HepG2 (cell line): ENCODE results near the gene ADPRM. TPM values are rescaled to one million over a fixed set of nuclear protein-coding genes. Genes with fewer than 3 reads are reported as not detected.

Source experiments
- AGO2 ChIP-seq: fragments of 200-400 bp; formaldehyde crosslinking; optimal IDR thresholded peaks from 2 replicates; pipeline ENCODE3; 2017; ENCODE audit warnings: mild to moderate bottlenecking, low read depth, low read length, moderate library complexity
- FOXK1 ChIP-seq: sonication (generic); formaldehyde crosslinking; IDR thresholded peaks from 2 replicates; pipeline ENCODE4 v1.4.0; 2020; ENCODE audit warnings: low read depth, missing genetic modification reagents, borderline replicate concordance
- GFI1 ChIP-seq: sonication (generic); formaldehyde crosslinking; IDR thresholded peaks from 2 replicates; pipeline ENCODE4 v1.5.0; 2020; ENCODE audit warnings: missing genetic modification reagents, mild to moderate bottlenecking, borderline replicate concordance
- HDAC6 ChIP-seq: fragments of 200-600 bp; sonication (generic); IDR thresholded peaks from 2 replicates; pipeline ENCODE4 v1.7.0; 2017; ENCODE audit warnings: mild to moderate bottlenecking, antibody characterized with exemption, low read length, low read depth
- HNF1B ChIP-seq: sonication (generic); formaldehyde crosslinking; IDR thresholded peaks from 2 replicates; pipeline ENCODE4 v1.5.1; 2020; ENCODE audit warnings: mild to moderate bottlenecking, moderate library complexity, missing genetic modification reagents
- HOXD1 ChIP-seq: sonication (generic); formaldehyde crosslinking; IDR thresholded peaks from 2 replicates; pipeline ENCODE4 v1.5.0; 2020; ENCODE audit warnings: missing genetic modification reagents
- LCORL ChIP-seq, 2 experiments: fragments of 450-650 bp in 1 of 2; sonication (generic) in 1 of 2; formaldehyde crosslinking in 1 of 2; IDR thresholded peaks; 2 replicates each; pipeline versions ENCODE4 v1.5.0 to v1.6.1; 2017 to 2020; ENCODE audit warnings: antibody characterized with exemption in 1 of 2, missing genetic modification reagents in 1 of 2
- NCOR1 ChIP-seq: fragments of 200-600 bp; sonication (generic); IDR thresholded peaks from 2 replicates; pipeline ENCODE4 v1.7.0; 2017; ENCODE audit warnings: antibody characterized with exemption, low read length, borderline replicate concordance
- NFE2L2 ChIP-seq: fragments of 150-350 bp; IDR thresholded peaks from 2 replicates; pipeline ENCODE4 v1.6.1; 2014; ENCODE audit warnings: low read length
- STAT5B ChIP-seq: sonication (generic); formaldehyde crosslinking; IDR thresholded peaks from 2 replicates; pipeline ENCODE4 v1.4.0; 2020; ENCODE audit warnings: missing genetic modification reagents
- TARDBP ChIP-seq: sonication (generic); formaldehyde crosslinking; IDR thresholded peaks from 2 replicates; pipeline ENCODE4 v1.8.0; 2022; ENCODE audit warnings: mild to moderate bottlenecking, missing genetic modification reagents
- TBX2 ChIP-seq: sonication (generic); formaldehyde crosslinking; IDR thresholded peaks from 2 replicates; pipeline ENCODE4 v1.5.0; 2020; ENCODE audit warnings: missing genetic modification reagents, mild to moderate bottlenecking, borderline replicate concordance
- USF2 ChIP-seq, 2 experiments: sonication (generic) in 1 of 2; formaldehyde crosslinking in 1 of 2; IDR thresholded peaks; 2 replicates each; pipeline versions ENCODE4 v1.5.1 to v1.6.1; 2011 to 2020; ENCODE audit warnings: borderline replicate concordance in 1 of 2, low read depth in 1 of 2, low read length in 1 of 2, mild to moderate bottlenecking in 1 of 2, missing genetic modification reagents in 1 of 2, moderate library complexity in 1 of 2
- ZBTB44 ChIP-seq: sonication (generic); formaldehyde crosslinking; IDR thresholded peaks from 2 replicates; pipeline ENCODE4 v1.4.0; 2020; ENCODE audit warnings: missing genetic modification reagents
- ZKSCAN1 ChIP-seq: fragments of 150-350 bp; IDR thresholded peaks from 2 replicates; pipeline ENCODE4 v1.6.1; 2014; ENCODE audit warnings: low read length
- ZNF275 ChIP-seq: sonication (generic); formaldehyde crosslinking; IDR thresholded peaks from 2 replicates; pipeline ENCODE4 v1.8.0; 2022; ENCODE audit warnings: missing genetic modification reagents, mild to moderate bottlenecking, inconsistent platforms, borderline replicate concordance
- ZNF496 ChIP-seq: sonication (generic); formaldehyde crosslinking; IDR thresholded peaks from 2 replicates; pipeline ENCODE4 v1.8.1; 2023; ENCODE audit warnings: mild to moderate bottlenecking, moderate library complexity, missing genetic modification reagents; ENCODE audit not compliant: insufficient replicate concordance
- polyA plus RNA-seq, 8 experiments: library from polyadenylated mRNA; depleted of rRNA in 3 of 8; stranded (reverse) in 7 of 8; unstranded in 1 of 8; fragments of >200 nt; fragmentation: Illumina TruSeq in 4 of 8; extraction: Trizol in 4 of 8; gene quantifications; 2 replicates each; pipeline versions ENCODE4 v1.2.1 to v1.2.3, GENCODE V29; 2011 to 2016; ENCODE audit warnings: low read depth in 4 of 8, missing spikeins in 1 of 8, mixed read lengths in 1 of 8; ENCODE audit not compliant: insufficient read depth in 1 of 8
- total RNA-seq, 5 experiments: library from RNA; depleted of rRNA; stranded (reverse); fragments of >200 nt; fragmentation: Illumina TruSeq; extraction: Trizol; gene quantifications; 2 replicates each; pipeline ENCODE4 v1.2.3, GENCODE V29; 2016; ENCODE audit warnings: low read depth in 1 of 5
- TF ChIP-seq, protein P1 (sequence below): sonication (generic); formaldehyde crosslinking; IDR thresholded peaks from 2 replicates; pipeline ENCODE4 v1.5.1; 2020; ENCODE audit warnings: mild to moderate bottlenecking, missing genetic modification reagents
- TF ChIP-seq, protein P2 (sequence below): sonication (generic); formaldehyde crosslinking; IDR thresholded peaks from 2 replicates; pipeline ENCODE4 v1.4.0; 2020; ENCODE audit warnings: missing genetic modification reagents

The ADPRM gene
- total and polyA plus RNA-seq, 2 of the 13 experiments (the other 11 are each of a cell fraction or from before 2014, with no cell fraction given), result 5.6 to 10.8 TPM

DNA sequence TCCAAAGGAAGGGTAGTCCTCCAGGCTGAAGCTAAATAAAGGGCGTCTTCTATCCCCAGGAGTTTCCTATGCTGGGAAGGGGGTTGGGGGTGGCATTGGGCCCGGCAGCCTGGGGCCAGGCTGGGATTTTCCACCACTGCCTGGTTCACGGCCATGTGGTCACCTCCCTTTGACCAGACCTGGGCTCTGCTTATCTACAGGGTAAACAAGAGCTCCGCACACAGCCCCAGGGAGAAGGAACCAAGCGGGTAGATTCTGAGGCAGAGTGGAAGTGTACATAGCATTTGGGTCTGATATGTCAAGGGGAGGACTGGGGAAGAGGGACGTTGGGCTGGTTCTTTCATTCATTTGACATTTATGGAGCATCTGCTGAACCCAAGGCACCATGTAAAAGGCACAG is 59.7 kb downstream of the ADPRM start (continued):
- TF ChIP-seq, protein P1, sequence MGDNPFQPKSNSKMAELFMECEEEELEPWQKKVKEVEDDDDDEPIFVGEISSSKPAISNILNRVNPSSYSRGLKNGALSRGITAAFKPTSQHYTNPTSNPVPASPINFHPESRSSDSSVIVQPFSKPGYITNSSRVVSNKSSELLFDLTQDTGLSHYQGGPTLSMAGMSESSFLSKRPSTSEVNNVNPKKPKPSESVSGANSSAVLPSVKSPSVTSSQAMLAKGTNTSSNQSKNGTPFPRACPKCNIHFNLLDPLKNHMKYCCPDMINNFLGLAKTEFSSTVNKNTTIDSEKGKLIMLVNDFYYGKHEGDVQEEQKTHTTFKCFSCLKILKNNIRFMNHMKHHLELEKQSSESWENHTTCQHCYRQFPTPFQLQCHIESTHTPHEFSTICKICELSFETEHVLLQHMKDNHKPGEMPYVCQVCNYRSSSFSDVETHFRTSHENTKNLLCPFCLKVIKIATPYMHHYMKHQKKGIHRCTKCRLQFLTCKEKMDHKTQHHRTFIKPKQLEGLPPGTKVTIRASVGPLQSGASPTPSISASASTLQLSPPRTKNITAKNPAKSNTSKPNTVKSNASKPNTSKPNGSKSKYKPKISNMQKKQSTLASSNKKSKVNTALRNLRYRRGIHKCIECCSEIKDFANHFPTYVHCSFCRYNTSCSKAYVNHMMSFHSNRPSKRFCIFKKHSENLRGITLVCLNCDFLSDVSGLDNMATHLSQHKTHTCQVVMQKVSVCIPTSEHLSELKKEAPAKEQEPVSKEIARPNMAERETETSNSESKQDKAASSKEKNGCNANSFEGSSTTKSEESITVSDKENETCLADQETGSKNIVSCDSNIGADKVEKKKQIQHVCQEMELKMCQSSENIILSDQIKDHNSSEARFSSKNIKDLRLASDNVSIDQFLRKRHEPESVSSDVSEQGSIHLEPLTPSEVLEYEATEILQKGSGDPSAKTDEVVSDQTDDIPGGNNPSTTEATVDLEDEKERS (CRISPR knock-in tag), result no peak
- TF ChIP-seq USF2 (IDR thresholded peaks at IDR 0.05; ENCODE audit: low read depth, low read length) (no peak), USF2 (CRISPR knock-in tag; IDR thresholded peaks at IDR 0.05; ENCODE audit: borderline replicate concordance) (no peak), LCORL (IDR thresholded peaks at IDR 0.05) (no peak), LCORL (CRISPR knock-in tag; IDR thresholded peaks at IDR 0.05) (peak; percentile 38; the same call in 1 of the 2 replicates), HNF1B (CRISPR knock-in tag) (0 out of 2 replicates have a peak, but pooled peaks have one; percentile 53), FOXK1 (CRISPR knock-in tag) (peak; percentile 62; the same call in 1 of the 2 replicates), HDAC6 (no peak), ZBTB44 (no peak), NCOR1 (no peak), ZNF496 (CRISPR knock-in tag) (no peak), STAT5B (CRISPR knock-in tag) (no peak), HOXD1 (CRISPR knock-in tag) (no peak), NFE2L2 (no peak), TBX2 (peak; percentile 44; the same call in 1 of the 2 replicates), TARDBP (CRISPR knock-in tag) (no peak), ZKSCAN1 (no peak), GFI1 (0 out of 2 replicates have a peak, but pooled peaks have one; percentile 46), ZNF275 (CRISPR knock-in tag) (no peak), AGO2 (no peak)
- TF ChIP-seq, protein P2, sequence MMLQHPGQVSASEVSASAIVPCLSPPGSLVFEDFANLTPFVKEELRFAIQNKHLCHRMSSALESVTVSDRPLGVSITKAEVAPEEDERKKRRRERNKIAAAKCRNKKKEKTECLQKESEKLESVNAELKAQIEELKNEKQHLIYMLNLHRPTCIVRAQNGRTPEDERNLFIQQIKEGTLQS (CRISPR knock-in tag), result no peak
